Peyer's patch (tissue), 4 donors: ENCODE results near the gene DPF1.

Experiments
- POLR2A ChIP-seq, 2 donors: fragments of 450-650 bp; IDR thresholded peaks; one replicate each; pipeline ENCODE4 v1.5.1; 2017; ENCODE audit warnings: antibody characterized with exemption in 2 of 2, mild to moderate bottlenecking in 2 of 2, moderate library complexity in 2 of 2
- TF ChIP-seq, protein P1 (sequence below), 6 experiments: fragments of 450-650 bp in 4 of 6; fragments of 200-600 bp in 2 of 6; sonication (generic) in 1 of 6; IDR thresholded peaks; one replicate each; pipeline ENCODE4 v1.5.1; 2017 to 2019; ENCODE audit warnings: antibody characterized with exemption in 6 of 6, mild to moderate bottlenecking in 3 of 6, moderate library complexity in 1 of 6

GRCh38 chr19:38267761-38268483 is 43.9 kb upstream of the DPF1 start:
- TF ChIP-seq, protein P1, sequence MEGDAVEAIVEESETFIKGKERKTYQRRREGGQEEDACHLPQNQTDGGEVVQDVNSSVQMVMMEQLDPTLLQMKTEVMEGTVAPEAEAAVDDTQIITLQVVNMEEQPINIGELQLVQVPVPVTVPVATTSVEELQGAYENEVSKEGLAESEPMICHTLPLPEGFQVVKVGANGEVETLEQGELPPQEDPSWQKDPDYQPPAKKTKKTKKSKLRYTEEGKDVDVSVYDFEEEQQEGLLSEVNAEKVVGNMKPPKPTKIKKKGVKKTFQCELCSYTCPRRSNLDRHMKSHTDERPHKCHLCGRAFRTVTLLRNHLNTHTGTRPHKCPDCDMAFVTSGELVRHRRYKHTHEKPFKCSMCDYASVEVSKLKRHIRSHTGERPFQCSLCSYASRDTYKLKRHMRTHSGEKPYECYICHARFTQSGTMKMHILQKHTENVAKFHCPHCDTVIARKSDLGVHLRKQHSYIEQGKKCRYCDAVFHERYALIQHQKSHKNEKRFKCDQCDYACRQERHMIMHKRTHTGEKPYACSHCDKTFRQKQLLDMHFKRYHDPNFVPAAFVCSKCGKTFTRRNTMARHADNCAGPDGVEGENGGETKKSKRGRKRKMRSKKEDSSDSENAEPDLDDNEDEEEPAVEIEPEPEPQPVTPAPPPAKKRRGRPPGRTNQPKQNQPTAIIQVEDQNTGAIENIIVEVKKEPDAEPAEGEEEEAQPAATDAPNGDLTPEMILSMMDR (IDR thresholded peaks at IDR 0.05) = no peak
- TF ChIP-seq POLR2A (IDR thresholded peaks at IDR 0.05) = no peak
